ENCODE measurements around the gene GNLY. TPM values are rescaled to one million over a fixed set of nuclear protein-coding genes. Genes with fewer than 3 reads are reported as not detected.

The GNLY gene
- total and polyA plus RNA-seq, 2 donors (not counting 3 experiments of a cell fraction or from before 2014, with no cell fraction given), result not detected

DNA sequence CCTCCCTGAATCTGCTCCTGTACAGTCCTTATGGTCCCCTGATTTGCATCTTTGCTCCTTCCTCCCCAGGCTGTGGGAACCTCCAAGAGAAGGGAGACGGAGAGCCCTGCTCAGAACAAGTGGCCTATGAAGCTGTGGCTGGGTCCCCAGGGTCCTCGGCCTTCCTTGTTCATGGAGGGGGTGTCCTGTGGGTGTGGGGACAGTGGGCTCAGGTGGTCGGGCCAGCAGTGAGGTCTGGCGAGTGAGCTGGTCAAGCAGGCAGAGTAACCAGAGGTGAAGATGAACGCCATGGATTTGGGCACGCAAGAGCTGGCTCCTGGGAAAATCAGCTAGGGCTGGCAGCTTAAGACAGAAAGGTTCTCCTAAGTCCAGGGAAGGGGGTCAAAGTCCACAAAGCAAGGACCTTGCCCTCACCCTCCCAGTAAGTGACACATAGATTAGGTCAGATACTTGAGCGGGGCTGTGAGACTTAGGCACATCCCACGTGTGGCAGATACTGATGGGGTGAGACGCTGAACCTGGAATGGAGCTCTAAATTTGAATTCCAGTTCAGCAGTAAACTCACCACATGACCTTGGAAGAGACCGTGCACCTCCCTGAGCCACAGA is 24.8 kb downstream of the GNLY start:
- Histone ChIP-seq H3K9me1 (replicated peaks; ENCODE audit: control insufficient read depth, extremely low read depth, insufficient read depth, low read length) (no peaks in the 10 kb centered on the region), H3K27me3 (ENCODE audit: control insufficient read depth in 2 of 2, insufficient read depth in 2 of 2, low read length in 2 of 2) (peaks cover 2 to 7% of the 10 kb centered on the region in 2 experiments), H4K20me1 (replicated peaks; ENCODE audit: control insufficient read depth, extremely low read depth, insufficient read depth, low read length) (no peaks in the 10 kb centered on the region), H3K4me1 (ENCODE audit: control insufficient read depth, extremely low read depth, insufficient read depth, low read length) (no peaks in the 10 kb centered on the region), H3K36me3 (ENCODE audit: control insufficient read depth in 2 of 2, extremely low read depth in 1 of 2, insufficient read depth in 2 of 2, low read length in 2 of 2) (no peaks in the 10 kb centered on the region), H3K4me2 (ENCODE audit: insufficient read depth, low read length) (no peak overlapping the region), H3K9ac (replicated peaks; ENCODE audit: extremely low read depth, insufficient read depth, low read length) (no peak overlapping the region), H2AFZ (ENCODE audit: low read depth, low read length) (no peak overlapping the region), H3K4me3 (replicated peaks in 1 of 3; ENCODE audit: insufficient read depth in 1 of 3, low read depth in 1 of 3, low read length in 3 of 3) (no peak overlapping the region), H3K9me3 (replicated peaks; ENCODE audit: control insufficient read depth, insufficient read depth, low read length) (no peaks in the 10 kb centered on the region), H3K27ac (ENCODE audit: insufficient read depth, low read depth, low read length) (no peak overlapping the region), H3K79me2 (ENCODE audit: control insufficient read depth, insufficient read depth, low read length) (no peaks in the 10 kb centered on the region)
- dilution Hi-C loops (cut with MboI; ENCODE audit: extremely low pct_ligation_motif_present, low sequenced_read_pairs) (loop anchor here (25.0 kb wide), 1 partner anchor 93 kb away; no protein-coding TSS in a partner anchor), intact Hi-C loops (cut with micrococcal nuclease) (no loop called here)
- ChIA-PET CTCF (interaction anchor here (0.6 to 4.0 kb wide), 10 partner anchors 10 to 170 kb away, joined by 3 to 27 read pairs (median 8); partner anchors contain the start of gene ST3GAL5), POLR2A (interaction anchor here (0.5 to 1.2 kb wide), 2 partner anchors 40 to 82 kb away, joined by 3 read pairs; no protein-coding TSS in a partner anchor)
- FAIRE-seq, result no peak
- no peak for DNase-seq (ENCODE audit: low read depth, low spot score)
- TF ChIP-seq, protein P1, sequence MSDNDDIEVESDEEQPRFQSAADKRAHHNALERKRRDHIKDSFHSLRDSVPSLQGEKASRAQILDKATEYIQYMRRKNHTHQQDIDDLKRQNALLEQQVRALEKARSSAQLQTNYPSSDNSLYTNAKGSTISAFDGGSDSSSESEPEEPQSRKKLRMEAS (IDR thresholded peaks at IDR 0.05; ENCODE audit: insufficient read depth, insufficient read length), result no peak
- TF ChIP-seq, protein P2, sequence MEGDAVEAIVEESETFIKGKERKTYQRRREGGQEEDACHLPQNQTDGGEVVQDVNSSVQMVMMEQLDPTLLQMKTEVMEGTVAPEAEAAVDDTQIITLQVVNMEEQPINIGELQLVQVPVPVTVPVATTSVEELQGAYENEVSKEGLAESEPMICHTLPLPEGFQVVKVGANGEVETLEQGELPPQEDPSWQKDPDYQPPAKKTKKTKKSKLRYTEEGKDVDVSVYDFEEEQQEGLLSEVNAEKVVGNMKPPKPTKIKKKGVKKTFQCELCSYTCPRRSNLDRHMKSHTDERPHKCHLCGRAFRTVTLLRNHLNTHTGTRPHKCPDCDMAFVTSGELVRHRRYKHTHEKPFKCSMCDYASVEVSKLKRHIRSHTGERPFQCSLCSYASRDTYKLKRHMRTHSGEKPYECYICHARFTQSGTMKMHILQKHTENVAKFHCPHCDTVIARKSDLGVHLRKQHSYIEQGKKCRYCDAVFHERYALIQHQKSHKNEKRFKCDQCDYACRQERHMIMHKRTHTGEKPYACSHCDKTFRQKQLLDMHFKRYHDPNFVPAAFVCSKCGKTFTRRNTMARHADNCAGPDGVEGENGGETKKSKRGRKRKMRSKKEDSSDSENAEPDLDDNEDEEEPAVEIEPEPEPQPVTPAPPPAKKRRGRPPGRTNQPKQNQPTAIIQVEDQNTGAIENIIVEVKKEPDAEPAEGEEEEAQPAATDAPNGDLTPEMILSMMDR (IDR thresholded peaks at IDR 0.05; ENCODE audit: extremely low read depth in 1 of 2, insufficient read depth in 1 of 2, low read depth in 1 of 2, low read length in 2 of 2), result no peak
- TF ChIP-seq FOS (IDR thresholded peaks at IDR 0.05; ENCODE audit: borderline replicate concordance, insufficient read depth, low read length) (no peak), MYC (IDR thresholded peaks at IDR 0.05; ENCODE audit: low read depth, low read length) (no peak), GATA2 (IDR thresholded peaks at IDR 0.05; ENCODE audit: insufficient read depth, insufficient read length, low read depth, low read length) (no peak)
- BruUV-seq (replicated peaks), result no TSS peak

Measured in endothelial cell of umbilical vein (primary cell).